Measurements from ENCODE around the gene CA9. TPM values are rescaled to one million over a fixed set of nuclear protein-coding genes. Genes with fewer than 3 reads are reported as not detected.

CA9 gene
- total RNA-seq, 1 donor from 2014 or later: 0.98 TPM

- Histone ChIP-seq H3K4me1 (no peaks in the 10 kb centered on the region), H3K4me3 (no peak overlapping the region), H3K27me3 (no peaks in the 10 kb centered on the region), H3K9me3 (no peaks in the 10 kb centered on the region), H3K36me3 (peaks cover 19 to 94% of the 10 kb centered on the region in 2 donors), H3K27ac (no peak overlapping the region)
- no peak for TF ChIP-seq CTCF (IDR thresholded peaks at IDR 0.05)
- TF ChIP-seq POLR2A (IDR thresholded peaks at IDR 0.05): no peak
- TF ChIP-seq POLR2AphosphoS5 (IDR thresholded peaks at IDR 0.05; ENCODE audit: insufficient read depth in 1 of 2, low read depth in 1 of 2): no peak
- intact Hi-C loops (cut with DNase I): no loop called here
- no peak for DNase-seq (ENCODE audit: extremely low spot score in 2 of 2)
Measured at GRCh38 chr9:35708146-35708545, 34.4 kb downstream of the CA9 start.

GRCh38 chr9:35710818-35711500, 37.2 kb downstream of the CA9 start:
- DNase-seq (ENCODE audit: extremely low spot score in 2 of 2): no peak
- no peak overlapping the region for H3K4me3 ChIP-seq
- no peaks in the 10 kb centered on the region for H3K9me3 ChIP-seq
- H3K4me1 ChIP-seq: no peaks in the 10 kb centered on the region
- H3K36me3 ChIP-seq: peaks cover 15 to 93% of the 10 kb centered on the region in 2 donors
- H3K27me3 ChIP-seq: no peaks in the 10 kb centered on the region
- intact Hi-C loops (cut with DNase I): no loop called here
- H3K27ac ChIP-seq: no peak overlapping the region
- TF ChIP-seq POLR2A (IDR thresholded peaks at IDR 0.05) (no peak), CTCF (IDR thresholded peaks at IDR 0.05) (no peak), POLR2AphosphoS5 (IDR thresholded peaks at IDR 0.05; ENCODE audit: insufficient read depth in 1 of 2, low read depth in 1 of 2) (no peak)

- no peaks in the 10 kb centered on the region for H3K27me3 ChIP-seq
- H3K4me1 ChIP-seq: no peaks in the 10 kb centered on the region
- no peak overlapping the region for H3K27ac ChIP-seq
- intact Hi-C loops (cut with DNase I): no loop called here
- no peak for DNase-seq (ENCODE audit: extremely low spot score in 2 of 2)
- no peaks in the 10 kb centered on the region for H3K9me3 ChIP-seq
- TF ChIP-seq POLR2AphosphoS5 (IDR thresholded peaks at IDR 0.05; ENCODE audit: insufficient read depth in 1 of 2, low read depth in 1 of 2) (no peak), POLR2A (IDR thresholded peaks at IDR 0.05) (no peak), CTCF (IDR thresholded peaks at IDR 0.05) (no peak)
- H3K4me3 ChIP-seq: no peak overlapping the region
- peaks cover 15 to 93% of the 10 kb centered on the region in 2 donors for H3K36me3 ChIP-seq
Measured at GRCh38 chr9:35711501-35712428, 38.0 kb downstream of the CA9 start.

GRCh38 chr9:35712762-35713400, 39.2 kb downstream of the CA9 start:
- Histone ChIP-seq H3K4me3 (no peak overlapping the region), H3K27me3 (no peaks in the 10 kb centered on the region), H3K36me3 (peaks cover 20 to 93% of the 10 kb centered on the region in 2 donors), H3K9me3 (no peaks in the 10 kb centered on the region), H3K4me1 (no peaks in the 10 kb centered on the region), H3K27ac (no peak overlapping the region)
- DNase-seq (ENCODE audit: extremely low spot score in 2 of 2): no peak
- no peak for TF ChIP-seq POLR2AphosphoS5 (IDR thresholded peaks at IDR 0.05; ENCODE audit: insufficient read depth in 1 of 2, low read depth in 1 of 2)
- no peak for TF ChIP-seq CTCF (IDR thresholded peaks at IDR 0.05)
- no peak for TF ChIP-seq POLR2A (IDR thresholded peaks at IDR 0.05)
- intact Hi-C loops (cut with DNase I): no loop called here

All from vagina (tissue), 2 donors.